SK-MEL-5 (cell line): ENCODE results near the gene CNIH2. TPM values are rescaled to one million over a fixed set of nuclear protein-coding genes. Genes with fewer than 3 reads are reported as not detected.
"Not testable (repeated sequence)": the region's sequence is repeated elsewhere in the genome, so short reads cannot be mapped to it uniquely, and the experiment has no call there.

ENCODE experiments used
- DNase-seq: peaks from one replicate; pipeline ENCODE4 v3.0.0-alpha.2; 2016; ENCODE audit warnings: low read depth, low spot score
- in situ Hi-C: cut with HindIII; loops from 2 replicates; pipeline ENCODE4 v1.10.0; 2016; ENCODE audit warnings: low sequenced_read_pairs, high pct_unique_total_duplicates, low pct_unique_long_range_greater_than_20kb
- total RNA-seq: library from RNA; depleted of rRNA; stranded (reverse); fragments of >200 nt; shearing (Covaris generic); gene quantifications from 2 replicates; pipeline ENCODE4 v1.2.3, GENCODE V29; 2014

The CNIH2 gene
- total RNA-seq, 1 experiment from 2014 or later: 0.63 TPM

- in situ Hi-C loops: no loop called here
- DNase-seq: peak; percentile 14
Measured at GRCh38 chr11:66268952-66269905, 8.7 kb upstream of the CNIH2 start.

- in situ Hi-C loops: no loop called here
- DNase-seq: no peak
Measured at GRCh38 chr11:66271816-66272215, 6.2 kb upstream of the CNIH2 start.

- DNase-seq: no peak
- in situ Hi-C loops: no loop called here
Measured at GRCh38 chr11:66272596-66272995, 5.4 kb upstream of the CNIH2 start.

- DNase-seq: no peak
- in situ Hi-C loops: no loop called here
Measured at GRCh38 chr11:66274219-66274618, 3.8 kb upstream of the CNIH2 start.

GRCh38 chr11:66275396-66275795 lies 2.6 kb upstream of the CNIH2 start:
- in situ Hi-C loops: no loop called here
- DNase-seq: no peak

GRCh38 chr11:66275984-66276612 lies 1.9 kb upstream of the CNIH2 start:
- in situ Hi-C loops: no loop called here

GRCh38 chr11:66276619-66277018 lies 1.4 kb upstream of the CNIH2 start:
- DNase-seq: not testable (repeated sequence)

More at GRCh38 chr11:66275984-66276612, 1.9 kb upstream of the CNIH2 start:
- no peak for DNase-seq

GRCh38 chr11:66277064-66277463 lies 911 bp upstream of the CNIH2 start:
- DNase-seq, in situ Hi-C loops: not testable (repeated sequence)

More at GRCh38 chr11:66276619-66277018, 1.4 kb upstream of the CNIH2 start:
- in situ Hi-C loops: not testable (repeated sequence)

- no peak for DNase-seq
- in situ Hi-C loops: no loop called here
Measured at GRCh38 chr11:66278363-66279091, 552 bp downstream of the CNIH2 start.

- in situ Hi-C loops: no loop called here
- no peak for DNase-seq
Measured at GRCh38 chr11:66279092-66279734, 1.2 kb downstream of the CNIH2 start.

GRCh38 chr11:66280428-66280827 lies 2.5 kb downstream of the CNIH2 start:
- DNase-seq: no peak
- in situ Hi-C loops: no loop called here

GRCh38 chr11:66281001-66281400 lies 3.0 kb downstream of the CNIH2 start:
- in situ Hi-C loops: no loop called here
- no peak for DNase-seq

GRCh38 chr11:66281776-66282467 lies 3.9 kb downstream of the CNIH2 start:
- DNase-seq: no peak
- in situ Hi-C loops: no loop called here

GRCh38 chr11:66282468-66283455 lies 4.8 kb downstream of the CNIH2 start:
- in situ Hi-C loops: no loop called here
- peak; percentile 91 for DNase-seq

GRCh38 chr11:66283461-66284105 lies 5.6 kb downstream of the CNIH2 start:
- in situ Hi-C loops: no loop called here
- DNase-seq: no peak
